SK-N-SH (cell line): Measurements from ENCODE around the gene PTPRK.

Experiments
- CTCF ChIP-seq: fragments of 200-600 bp; sonication (generic); IDR thresholded peaks from 2 replicates; pipeline ENCODE4 v1.6.1; 2017; ENCODE audit warnings: antibody characterized with exemption, mild to moderate bottlenecking, moderate library complexity
- EZH2phosphoT487 ChIP-seq: fragments of 200-600 bp; sonication (generic); IDR thresholded peaks from 2 replicates; pipeline ENCODE4 v1.6.1; 2017; ENCODE audit warnings: low read depth, mixed run types, mild to moderate bottlenecking, antibody characterized with exemption, moderate library complexity, borderline replicate concordance
- NRF1 ChIP-seq: IDR thresholded peaks from 2 replicates; pipeline ENCODE4 v1.6.1; 2012; ENCODE audit warnings: low read depth, mild to moderate bottlenecking, low read length
- RAD21 ChIP-seq: IDR thresholded peaks from 2 replicates; pipeline ENCODE4 v1.6.1; 2012; ENCODE audit warnings: mild to moderate bottlenecking, low read length
- TAF1 ChIP-seq: IDR thresholded peaks from 2 replicates; pipeline ENCODE4 v1.6.1; 2012; ENCODE audit warnings: low read depth, mild to moderate bottlenecking, low read length, moderate library complexity, borderline replicate concordance
- USF2 ChIP-seq: fragments of 150-350 bp; IDR thresholded peaks from 2 replicates; pipeline ENCODE4 v1.6.1; 2017; ENCODE audit warnings: antibody characterized with exemption, low read length, low read depth, borderline replicate concordance
- YY1 ChIP-seq: IDR thresholded peaks from 2 replicates; pipeline ENCODE4 v1.4.0; 2012; ENCODE audit warnings: low read depth, mild to moderate bottlenecking

- TF ChIP-seq CTCF (no peak), NRF1 (no peak), TAF1 (no peak), USF2 (no peak), RAD21 (no peak), EZH2phosphoT487 (no peak), YY1 (no peak)
Measured at GRCh38 chr6:128482642-128483041, 37.8 kb downstream of the PTPRK start.
